ENCODE data around the gene RAD51D. TPM values are rescaled to one million over a fixed set of nuclear protein-coding genes. Genes with fewer than 3 reads are reported as not detected.
"Not testable (repeated sequence)": the region's sequence is repeated elsewhere in the genome, so short reads cannot be mapped to it uniquely, and the experiment has no call there.

Gene RAD51D
- total RNA-seq, 2 donors from 2014 or later: 2.0 to 4.5 TPM

DNA sequence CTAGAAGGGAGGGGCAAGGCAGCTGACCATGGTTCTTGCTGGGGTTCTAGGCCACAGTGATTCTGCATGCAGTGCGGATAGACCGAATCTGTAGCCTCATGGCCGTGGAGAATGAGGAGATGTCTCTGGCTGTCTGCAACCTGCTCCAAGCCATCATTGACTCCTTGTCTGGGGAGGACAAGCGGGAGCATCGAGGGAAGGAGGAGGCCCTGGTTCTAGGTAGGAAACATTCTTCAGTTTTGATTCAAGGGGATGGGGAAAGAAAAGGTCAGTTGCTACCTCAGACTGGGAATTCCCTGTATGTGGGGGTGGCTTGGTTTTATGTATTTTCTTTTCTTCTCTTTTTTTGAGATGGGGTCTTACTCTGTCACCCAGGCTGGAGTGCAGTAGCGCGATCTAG lies 35.6 kb upstream of the RAD51D start:
- no peak for DNase-seq (ENCODE audit: low spot score)
- no peaks in the 10 kb centered on the region for H3K9me3 ChIP-seq
- no peak overlapping the region for H3K27ac ChIP-seq
- TF ChIP-seq, protein P1, sequence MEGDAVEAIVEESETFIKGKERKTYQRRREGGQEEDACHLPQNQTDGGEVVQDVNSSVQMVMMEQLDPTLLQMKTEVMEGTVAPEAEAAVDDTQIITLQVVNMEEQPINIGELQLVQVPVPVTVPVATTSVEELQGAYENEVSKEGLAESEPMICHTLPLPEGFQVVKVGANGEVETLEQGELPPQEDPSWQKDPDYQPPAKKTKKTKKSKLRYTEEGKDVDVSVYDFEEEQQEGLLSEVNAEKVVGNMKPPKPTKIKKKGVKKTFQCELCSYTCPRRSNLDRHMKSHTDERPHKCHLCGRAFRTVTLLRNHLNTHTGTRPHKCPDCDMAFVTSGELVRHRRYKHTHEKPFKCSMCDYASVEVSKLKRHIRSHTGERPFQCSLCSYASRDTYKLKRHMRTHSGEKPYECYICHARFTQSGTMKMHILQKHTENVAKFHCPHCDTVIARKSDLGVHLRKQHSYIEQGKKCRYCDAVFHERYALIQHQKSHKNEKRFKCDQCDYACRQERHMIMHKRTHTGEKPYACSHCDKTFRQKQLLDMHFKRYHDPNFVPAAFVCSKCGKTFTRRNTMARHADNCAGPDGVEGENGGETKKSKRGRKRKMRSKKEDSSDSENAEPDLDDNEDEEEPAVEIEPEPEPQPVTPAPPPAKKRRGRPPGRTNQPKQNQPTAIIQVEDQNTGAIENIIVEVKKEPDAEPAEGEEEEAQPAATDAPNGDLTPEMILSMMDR (IDR thresholded peaks at IDR 0.05): no peak
- no peaks in the 10 kb centered on the region for H3K27me3 ChIP-seq
- H3K36me3 ChIP-seq: peaks cover 49% of the 10 kb centered on the region
- H3K4me1 ChIP-seq: no peaks in the 10 kb centered on the region
- H3K4me3 ChIP-seq: no peak overlapping the region

DNA sequence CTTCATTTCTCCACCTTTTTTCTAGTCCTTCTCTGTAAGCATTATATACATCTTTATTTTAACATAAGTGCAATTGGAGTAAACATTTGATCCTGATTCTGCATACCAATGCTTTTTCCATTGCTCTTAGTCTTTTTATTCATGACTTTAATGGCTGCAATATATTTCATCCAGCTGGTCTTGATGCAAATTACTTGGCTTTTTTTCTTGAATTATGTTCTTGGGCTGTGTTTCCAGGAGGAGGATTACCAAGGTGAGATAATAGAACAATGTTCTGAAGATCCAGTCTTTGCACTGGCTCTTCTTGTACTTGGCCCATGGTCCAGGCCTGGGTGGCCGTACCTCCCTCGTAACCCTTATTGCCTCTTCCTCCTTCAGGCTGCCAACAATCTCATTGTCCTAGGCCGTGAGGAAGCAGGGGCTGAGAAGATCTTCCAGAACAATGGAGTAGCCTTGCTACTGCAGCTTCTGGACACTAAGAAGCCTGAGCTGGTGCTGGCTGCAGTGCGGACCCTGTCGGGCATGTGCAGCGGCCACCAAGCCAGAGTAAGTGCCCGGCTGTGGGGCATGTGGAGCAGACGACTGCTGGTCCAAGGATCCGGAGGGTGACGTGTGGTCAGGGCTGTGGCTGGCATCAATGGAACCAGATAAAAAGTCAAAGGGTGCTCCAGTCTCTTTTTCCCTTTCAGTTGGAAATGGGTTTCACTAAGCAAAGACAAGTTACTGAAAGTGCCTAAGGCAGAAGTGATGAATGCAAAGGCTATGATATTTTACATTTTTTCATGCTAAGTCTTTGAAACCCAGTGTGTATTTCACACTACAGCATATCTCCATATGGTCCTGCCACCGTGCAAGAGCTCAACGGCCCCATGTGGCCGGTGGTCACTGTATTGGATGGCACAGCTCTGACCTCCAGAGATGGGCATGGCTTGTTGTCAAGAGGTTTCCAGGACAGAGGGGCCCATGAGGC lies 34.8 kb upstream of the RAD51D start:
- H3K9me3 ChIP-seq: no peaks in the 10 kb centered on the region
- H3K4me1 ChIP-seq: no peaks in the 10 kb centered on the region
- TF ChIP-seq, protein P1 (IDR thresholded peaks at IDR 0.05): no peak
- DNase-seq (ENCODE audit: low spot score): no peak
- H3K27me3 ChIP-seq: no peaks in the 10 kb centered on the region
- H3K27ac ChIP-seq: no peak overlapping the region
- H3K4me3 ChIP-seq: no peak overlapping the region
- peaks cover 44% of the 10 kb centered on the region for H3K36me3 ChIP-seq

DNA sequence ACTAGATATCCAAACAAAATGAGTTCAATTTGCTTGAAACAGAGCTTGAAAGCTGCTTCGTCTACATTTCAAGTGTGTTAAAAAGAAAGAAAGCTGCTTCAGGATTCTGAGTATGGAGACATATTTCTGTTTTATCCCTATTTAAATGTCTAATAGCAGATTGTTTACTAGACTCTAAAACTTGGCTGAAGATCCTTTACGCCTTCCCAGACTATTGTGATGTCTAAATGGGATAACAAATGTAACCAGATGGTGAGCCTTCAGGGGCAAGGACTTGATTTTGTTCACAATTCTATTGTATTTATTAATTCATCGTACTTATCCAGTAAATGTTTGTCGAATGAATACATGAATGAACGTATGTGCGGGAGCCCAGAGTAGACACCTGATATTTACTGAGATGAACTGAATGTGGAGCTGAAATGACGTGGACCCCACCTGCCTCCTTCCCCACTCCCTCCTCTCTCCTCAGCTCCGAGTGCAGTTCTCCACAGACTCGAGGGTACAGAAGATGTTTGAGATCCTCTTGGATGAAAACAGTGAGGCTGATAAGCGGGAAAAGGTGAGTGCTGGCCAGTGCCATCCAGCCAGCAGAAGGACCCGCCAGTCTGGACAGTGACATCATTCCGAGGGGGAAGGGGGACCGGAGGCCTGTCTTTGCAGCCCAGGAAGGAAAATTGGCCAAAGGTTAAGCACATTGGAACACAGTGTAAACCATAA lies 32.9 kb upstream of the RAD51D start:
- TF ChIP-seq, protein P1 (IDR thresholded peaks at IDR 0.05): no peak
- peaks cover 0 to 5% of the 10 kb centered on the region in 2 donors for H3K4me1 ChIP-seq
- no peaks in the 10 kb centered on the region for H3K27me3 ChIP-seq
- DNase-seq (ENCODE audit: low spot score): no peak
- H3K4me3 ChIP-seq: no peak overlapping the region
- peaks cover 36% of the 10 kb centered on the region for H3K36me3 ChIP-seq
- no peak overlapping the region for H3K27ac ChIP-seq
- no peaks in the 10 kb centered on the region for H3K9me3 ChIP-seq

DNA sequence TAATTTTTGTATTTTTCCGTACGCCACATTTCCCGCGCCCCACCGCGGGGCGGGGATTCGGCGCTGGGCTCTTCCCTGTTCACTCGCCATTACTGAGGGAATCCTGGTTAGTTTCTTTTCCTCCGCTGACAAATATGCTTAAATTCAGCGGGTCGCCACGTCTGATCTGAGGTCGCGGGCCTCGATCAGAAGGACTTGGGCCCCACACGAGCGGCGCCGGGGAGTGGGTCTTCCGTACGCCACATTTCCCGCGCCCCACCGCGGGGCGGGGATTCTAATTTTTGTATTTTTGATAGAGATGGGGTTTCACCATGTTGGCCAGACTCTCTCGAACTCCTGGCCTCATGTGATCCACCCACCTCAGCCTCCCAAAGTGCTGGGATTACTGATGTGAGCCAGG lies 31.4 kb upstream of the RAD51D start:
- not testable (repeated sequence) for H3K27ac ChIP-seq; H3K9me3 ChIP-seq; DNase-seq (ENCODE audit: low spot score); H3K4me3 ChIP-seq; H3K27me3 ChIP-seq
- Histone ChIP-seq H3K4me1 (peaks cover 0 to 10% of the 10 kb centered on the region in 2 donors), H3K36me3 (peaks cover 26% of the 10 kb centered on the region)

DNA sequence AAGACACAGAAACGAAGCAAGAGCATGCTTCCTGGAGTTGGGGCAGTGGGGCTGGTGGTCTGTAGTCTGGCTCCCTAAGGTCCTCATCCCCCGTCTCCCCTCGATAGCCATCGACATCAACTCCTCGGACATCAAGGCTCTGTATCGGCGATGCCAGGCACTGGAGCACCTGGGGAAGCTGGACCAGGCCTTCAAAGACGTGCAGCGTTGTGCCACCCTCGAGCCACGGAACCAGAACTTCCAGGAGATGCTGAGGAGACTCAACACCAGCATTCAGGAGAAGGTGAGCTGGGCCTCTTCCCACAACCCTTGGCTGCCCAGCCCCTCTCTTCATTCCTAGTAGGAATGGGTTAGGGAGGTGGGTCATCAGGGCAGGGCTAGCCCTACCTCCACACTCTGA lies 30.3 kb upstream of the RAD51D start:
- TF ChIP-seq, protein P1 (IDR thresholded peaks at IDR 0.05): no peak

DNA sequence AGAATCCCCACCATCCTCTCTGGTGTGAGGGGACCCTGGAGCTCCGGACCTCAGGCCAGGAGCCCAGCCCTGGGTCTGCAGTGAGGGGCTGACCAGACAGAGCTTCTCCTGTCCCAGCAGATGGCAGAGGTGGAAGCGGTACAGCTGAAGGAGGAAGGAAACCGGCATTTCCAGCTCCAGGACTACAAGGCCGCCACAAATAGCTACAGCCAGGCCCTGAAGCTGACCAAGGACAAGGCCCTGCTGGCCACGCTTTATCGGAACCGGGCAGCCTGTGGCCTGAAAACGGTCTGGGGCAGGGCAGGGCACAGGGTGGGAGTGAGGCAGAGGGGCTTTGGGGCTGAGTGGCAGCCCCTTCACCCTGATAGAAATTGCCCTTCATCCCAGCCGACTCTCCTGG lies 28.5 kb upstream of the RAD51D start:
- Histone ChIP-seq H3K27me3 (no peaks in the 10 kb centered on the region), H3K27ac (peak overlapping the region; percentile 82 to 91), H3K4me3 (peak overlapping the region; percentile 47 to 48), H3K4me1 (peaks cover 0 to 10% of the 10 kb centered on the region in 2 donors), H3K9me3 (no peaks in the 10 kb centered on the region), H3K36me3 (peaks cover 8% of the 10 kb centered on the region)
- no peak for DNase-seq (ENCODE audit: low spot score)
- TF ChIP-seq, protein P1 (IDR thresholded peaks at IDR 0.05): no peak

More for the DNA sequence above, 30.3 kb upstream of the RAD51D start:
- no peak overlapping the region for H3K4me3 ChIP-seq
- no peak for DNase-seq (ENCODE audit: low spot score)
- peaks cover 0 to 10% of the 10 kb centered on the region in 2 donors for H3K4me1 ChIP-seq
- no peaks in the 10 kb centered on the region for H3K9me3 ChIP-seq
- no peak overlapping the region for H3K27ac ChIP-seq
- H3K27me3 ChIP-seq: no peaks in the 10 kb centered on the region
- H3K36me3 ChIP-seq: peaks cover 16% of the 10 kb centered on the region
